ENCODE measurements around the gene KCNQ1OT1. TPM values are rescaled to one million over a fixed set of nuclear protein-coding genes. Genes with fewer than 3 reads are reported as not detected.

Gene KCNQ1OT1
- total RNA-seq, 1 donor from 2014 or later, result 3.4 TPM

DNA sequence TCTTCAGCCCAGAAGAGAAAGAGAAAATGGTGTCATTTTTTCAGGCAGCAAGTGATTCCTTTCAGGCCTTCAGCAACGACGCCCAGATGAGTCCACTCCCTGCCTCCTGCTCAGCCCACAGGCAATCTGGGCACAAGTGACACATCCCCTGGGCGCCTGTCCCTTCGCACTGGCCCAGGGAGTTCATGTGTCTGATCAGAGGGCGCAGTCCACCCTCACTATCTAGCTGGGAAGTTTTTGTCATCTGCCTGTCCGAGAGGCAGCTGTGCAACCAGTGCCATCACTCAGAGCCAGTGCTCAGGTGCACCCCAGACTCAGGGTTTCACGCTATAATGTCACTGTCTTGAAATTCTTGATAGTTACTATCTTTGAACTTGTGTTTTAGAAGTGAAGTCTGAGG lies 1.4 kb upstream of the KCNQ1OT1 start:
- no peaks in the 10 kb centered on the region for H3K36me3 ChIP-seq
- intact Hi-C loops (cut with DNase I), result loop anchor here (5.0 kb wide), 1 partner anchor 186 kb away; the partner anchor contains the start of gene CDKN1C
- peak overlapping the region in 1 of 2 donors; percentile 71 for H3K4me3 ChIP-seq
- H3K27me3 ChIP-seq, result no peaks in the 10 kb centered on the region
- H3K9me3 ChIP-seq, result no peaks in the 10 kb centered on the region
- peak overlapping the region; percentile 88 for H3K27ac ChIP-seq
- TF ChIP-seq, protein P1, sequence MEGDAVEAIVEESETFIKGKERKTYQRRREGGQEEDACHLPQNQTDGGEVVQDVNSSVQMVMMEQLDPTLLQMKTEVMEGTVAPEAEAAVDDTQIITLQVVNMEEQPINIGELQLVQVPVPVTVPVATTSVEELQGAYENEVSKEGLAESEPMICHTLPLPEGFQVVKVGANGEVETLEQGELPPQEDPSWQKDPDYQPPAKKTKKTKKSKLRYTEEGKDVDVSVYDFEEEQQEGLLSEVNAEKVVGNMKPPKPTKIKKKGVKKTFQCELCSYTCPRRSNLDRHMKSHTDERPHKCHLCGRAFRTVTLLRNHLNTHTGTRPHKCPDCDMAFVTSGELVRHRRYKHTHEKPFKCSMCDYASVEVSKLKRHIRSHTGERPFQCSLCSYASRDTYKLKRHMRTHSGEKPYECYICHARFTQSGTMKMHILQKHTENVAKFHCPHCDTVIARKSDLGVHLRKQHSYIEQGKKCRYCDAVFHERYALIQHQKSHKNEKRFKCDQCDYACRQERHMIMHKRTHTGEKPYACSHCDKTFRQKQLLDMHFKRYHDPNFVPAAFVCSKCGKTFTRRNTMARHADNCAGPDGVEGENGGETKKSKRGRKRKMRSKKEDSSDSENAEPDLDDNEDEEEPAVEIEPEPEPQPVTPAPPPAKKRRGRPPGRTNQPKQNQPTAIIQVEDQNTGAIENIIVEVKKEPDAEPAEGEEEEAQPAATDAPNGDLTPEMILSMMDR (IDR thresholded peaks at IDR 0.05), result no peak
- TF ChIP-seq POLR2A (IDR thresholded peaks at IDR 0.05) (no peak), POLR2AphosphoS5 (IDR thresholded peaks at IDR 0.05; ENCODE audit: insufficient read depth in 1 of 2, low read depth in 1 of 2) (no peak)
- H3K4me1 ChIP-seq, result no peaks in the 10 kb centered on the region
- DNase-seq (ENCODE audit: extremely low spot score in 2 of 2), result no peak

DNA sequence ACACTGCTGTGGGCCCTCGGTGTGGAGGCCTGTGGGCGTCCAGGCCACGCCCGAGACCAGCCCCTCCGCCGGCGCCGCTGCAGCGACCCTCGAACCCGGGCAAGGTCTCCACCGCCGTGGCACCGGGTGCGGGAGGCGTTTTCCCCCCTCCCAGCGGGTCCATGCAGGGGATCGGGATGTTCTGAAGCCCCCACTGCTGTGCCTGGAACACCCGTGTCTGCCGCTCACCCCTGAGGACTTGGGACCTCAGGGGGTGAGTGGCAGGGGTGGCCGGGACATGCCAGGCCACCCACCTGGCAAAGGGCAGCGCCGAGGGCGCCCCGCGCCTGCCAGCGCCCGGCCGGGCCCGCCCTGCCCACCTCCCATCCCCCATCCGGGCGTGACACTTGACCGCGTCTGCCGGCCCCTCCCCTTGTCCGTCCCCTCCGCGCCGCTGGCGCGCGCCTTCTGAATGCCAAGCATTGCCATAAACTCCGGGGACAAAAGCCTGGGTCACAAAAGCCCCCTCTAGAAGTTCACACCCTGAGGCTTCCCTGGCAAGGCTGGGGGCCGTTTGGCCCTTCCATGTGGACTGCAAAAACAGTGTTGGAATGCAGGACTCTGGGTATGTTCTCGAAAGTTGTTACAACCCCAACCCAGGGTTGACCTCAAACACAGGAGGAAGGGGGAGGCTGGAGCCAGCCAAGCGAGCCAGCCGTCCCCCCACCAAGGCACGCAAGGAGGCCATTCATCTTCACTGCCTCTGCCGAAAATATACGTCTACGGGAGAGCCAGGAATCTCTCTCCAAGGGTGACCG lies 819 bp upstream of the KCNQ1OT1 start:
- H3K36me3 ChIP-seq, result no peaks in the 10 kb centered on the region
- intact Hi-C loops (cut with DNase I), result loop anchor here (5.0 kb wide), 1 partner anchor 187 kb away; the partner anchor contains the start of gene CDKN1C
- peak overlapping the region; percentile 53 to 71 for H3K4me3 ChIP-seq
- no peaks in the 10 kb centered on the region for H3K27me3 ChIP-seq
- H3K4me1 ChIP-seq, result peaks cover 6% of the 10 kb centered on the region
- no peaks in the 10 kb centered on the region for H3K9me3 ChIP-seq
- TF ChIP-seq POLR2A (IDR thresholded peaks at IDR 0.05), result peak in 1 of 2 donors; percentile 7
- TF ChIP-seq, protein P1 (IDR thresholded peaks at IDR 0.05), result no peak
- TF ChIP-seq POLR2AphosphoS5 (IDR thresholded peaks at IDR 0.05; ENCODE audit: insufficient read depth in 1 of 2, low read depth in 1 of 2), result no peak
- DNase-seq (ENCODE audit: extremely low spot score in 2 of 2), result no peak
- H3K27ac ChIP-seq, result peak overlapping the region; percentile 88

DNA sequence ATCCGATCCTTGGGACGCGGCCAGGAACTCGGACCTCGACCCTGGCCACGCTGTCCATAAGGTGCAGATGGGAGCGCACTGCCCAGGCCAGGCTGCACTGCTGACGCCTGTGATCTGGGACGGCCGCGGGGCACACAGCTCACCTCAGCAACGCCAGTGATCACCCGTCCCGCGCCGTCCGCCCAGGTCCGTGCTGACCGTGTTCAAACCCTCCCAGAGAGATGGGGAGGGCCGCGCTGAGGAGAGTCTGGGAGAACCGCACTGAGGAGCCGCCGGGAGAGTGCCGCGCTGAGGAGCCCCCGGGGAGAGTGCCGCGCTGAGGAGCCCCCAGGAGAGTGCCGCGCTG lies 636 bp downstream of the KCNQ1OT1 start:
- Histone ChIP-seq H3K4me3 (peak overlapping the region; percentile 53 to 71), H3K4me1 (peaks cover 21% of the 10 kb centered on the region), H3K9me3 (no peaks in the 10 kb centered on the region), H3K36me3 (no peaks in the 10 kb centered on the region), H3K27me3 (no peaks in the 10 kb centered on the region), H3K27ac (peak overlapping the region; percentile 55)
- TF ChIP-seq, protein P1 (IDR thresholded peaks at IDR 0.05), result no peak
- no peak for TF ChIP-seq POLR2AphosphoS5 (IDR thresholded peaks at IDR 0.05; ENCODE audit: insufficient read depth in 1 of 2, low read depth in 1 of 2)
- no peak for TF ChIP-seq POLR2A (IDR thresholded peaks at IDR 0.05)
- no peak for DNase-seq (ENCODE audit: extremely low spot score in 2 of 2)
- intact Hi-C loops (cut with DNase I), result no loop called here

DNA sequence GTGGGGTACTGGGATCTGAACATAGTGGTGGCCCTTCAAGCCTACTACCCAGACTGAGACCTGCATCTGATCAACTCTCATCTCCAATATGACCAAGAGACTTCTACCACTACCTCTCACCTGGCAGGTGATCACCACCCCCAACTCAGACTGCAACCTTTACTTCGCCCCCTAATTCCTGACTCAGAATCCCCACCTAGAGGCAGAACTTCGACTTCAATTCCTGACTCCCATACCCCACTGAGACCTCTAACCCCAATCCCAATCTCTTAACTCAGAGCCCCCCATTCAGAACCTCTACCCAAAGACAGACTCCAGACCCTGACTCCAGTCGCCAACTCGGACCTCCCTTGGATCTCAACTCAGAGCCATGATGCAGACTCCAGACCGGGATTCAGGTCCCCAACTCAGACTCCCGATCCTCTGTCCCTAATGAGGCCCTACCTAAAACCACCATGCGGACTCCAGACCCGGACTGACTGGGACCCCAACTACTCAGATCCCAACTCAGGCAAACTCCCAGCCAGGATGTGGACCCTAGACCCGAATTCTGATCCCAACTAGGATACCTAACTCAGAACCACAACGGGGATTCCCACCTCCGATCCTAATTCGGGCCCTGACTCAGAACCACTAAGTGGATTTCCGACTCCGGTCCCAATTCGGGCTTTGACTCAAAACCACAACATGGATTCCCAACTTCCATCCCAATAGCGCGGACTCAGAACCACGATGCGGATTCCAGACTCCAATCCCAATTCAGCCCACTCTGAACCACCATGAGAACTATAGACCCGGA lies 1.2 kb downstream of the KCNQ1OT1 start:
- Histone ChIP-seq H3K36me3 (no peaks in the 10 kb centered on the region), H3K4me1 (peaks cover 26% of the 10 kb centered on the region), H3K27ac (peak overlapping the region; percentile 55), H3K9me3 (no peaks in the 10 kb centered on the region), H3K27me3 (no peaks in the 10 kb centered on the region), H3K4me3 (peak overlapping the region; percentile 53 to 71)
- intact Hi-C loops (cut with DNase I), result no loop called here
- DNase-seq (ENCODE audit: extremely low spot score in 2 of 2), result no peak
- TF ChIP-seq POLR2AphosphoS5 (IDR thresholded peaks at IDR 0.05; ENCODE audit: insufficient read depth in 1 of 2, low read depth in 1 of 2) (no peak), POLR2A (IDR thresholded peaks at IDR 0.05) (no peak)
- TF ChIP-seq, protein P1 (IDR thresholded peaks at IDR 0.05), result no peak
